ENCODE measurements around the gene SLC1A2. TPM values are rescaled to one million over a fixed set of nuclear protein-coding genes. Genes with fewer than 3 reads are reported as not detected.

Gene SLC1A2
- total RNA-seq, 4 donors from 2014 or later = 0.17 to 0.69 (median 0.37) TPM

DNA sequence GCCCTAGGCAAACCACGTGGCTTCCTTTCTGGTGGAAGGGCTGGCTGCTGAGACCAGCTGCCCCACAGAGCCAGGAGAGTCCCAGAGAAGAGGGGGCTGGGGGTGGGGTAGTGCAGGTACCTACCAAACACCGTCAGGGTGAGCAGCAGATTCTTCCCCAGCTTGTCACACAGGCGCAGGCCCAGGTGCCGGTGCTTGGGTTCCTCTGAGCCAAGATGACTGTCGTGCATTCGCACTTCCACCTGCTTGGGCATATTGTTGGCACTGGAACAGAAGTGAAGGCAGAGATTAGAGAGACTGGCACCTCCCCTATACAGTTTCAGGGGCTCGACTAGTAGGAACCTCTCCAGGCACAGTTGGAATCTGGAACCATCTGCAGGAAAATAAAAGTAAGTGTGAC is 102.1 kb downstream of the SLC1A2 start:
- Histone ChIP-seq H3K4me3 (no peak overlapping the region), H3K36me3 (no peaks in the 10 kb centered on the region), H3K27ac (replicated peaks in 1 of 4) (no peak overlapping the region), H3K9me3 (no peaks in the 10 kb centered on the region), H3K27me3 (no peaks in the 10 kb centered on the region), H3K4me1 (peaks cover 0 to 13% (median 11%) of the 10 kb centered on the region in 4 donors)
- DNase-seq (ENCODE audit: extremely low spot score) = no peak
- 85% methylated on average over 7 of the region's 7 CpGs for WGBS
- intact Hi-C loops (cut with DNase I) = no loop called here
- TF ChIP-seq CTCF (IDR thresholded peaks at IDR 0.05) (no peak), EP300 (IDR thresholded peaks at IDR 0.05) (no peak), POLR2A (IDR thresholded peaks at IDR 0.05; ENCODE audit: low read depth) (no peak), POLR2AphosphoS5 (IDR thresholded peaks at IDR 0.05) (no peak)

DNA sequence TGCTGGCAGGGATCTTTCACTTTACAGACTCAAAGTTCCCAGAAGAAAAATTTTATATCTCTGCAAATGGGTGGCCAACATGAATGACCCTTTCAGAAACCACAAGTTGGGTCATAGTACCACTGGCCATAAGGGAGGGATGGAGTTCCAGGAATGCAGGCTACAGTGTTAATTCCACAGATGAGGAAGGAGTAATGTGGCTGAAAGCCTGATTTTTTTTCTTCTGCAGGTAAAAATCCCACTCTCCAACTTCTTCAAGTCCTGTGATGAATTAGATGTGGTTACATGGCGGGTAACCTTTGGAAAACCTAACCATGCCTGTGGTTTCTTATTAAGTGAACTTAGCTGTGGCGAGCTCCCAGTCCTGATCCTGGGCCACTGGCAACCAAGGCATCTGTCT is 103.2 kb downstream of the SLC1A2 start:
- no peak for DNase-seq (ENCODE audit: extremely low spot score)
- 95% methylated on average over 2 of the region's 2 CpGs for WGBS
- intact Hi-C loops (cut with DNase I) = no loop called here
- Histone ChIP-seq H3K9me3 (no peaks in the 10 kb centered on the region), H3K27me3 (no peaks in the 10 kb centered on the region), H3K27ac (replicated peaks in 1 of 4) (no peak overlapping the region), H3K36me3 (no peaks in the 10 kb centered on the region), H3K4me3 (no peak overlapping the region), H3K4me1 (peaks cover 0 to 13% (median 8%) of the 10 kb centered on the region in 4 donors)
- TF ChIP-seq EP300 (IDR thresholded peaks at IDR 0.05) = no peak
- no peak for TF ChIP-seq POLR2AphosphoS5 (IDR thresholded peaks at IDR 0.05)
- TF ChIP-seq POLR2A (IDR thresholded peaks at IDR 0.05; ENCODE audit: low read depth) = no peak
- no peak for TF ChIP-seq CTCF (IDR thresholded peaks at IDR 0.05)

- no peak for DNase-seq (ENCODE audit: extremely low spot score)
- intact Hi-C loops (cut with DNase I) = no loop called here
- WGBS = 92% methylated on average over 1 of the region's 1 CpG
- Histone ChIP-seq H3K36me3 (no peaks in the 10 kb centered on the region), H3K4me1 (peaks cover 0 to 3% (median 1%) of the 10 kb centered on the region in 4 donors), H3K27ac (replicated peaks in 1 of 4) (no peak overlapping the region), H3K9me3 (no peaks in the 10 kb centered on the region), H3K27me3 (no peaks in the 10 kb centered on the region), H3K4me3 (no peak overlapping the region)
- TF ChIP-seq POLR2A (IDR thresholded peaks at IDR 0.05; ENCODE audit: low read depth) (no peak), CTCF (IDR thresholded peaks at IDR 0.05) (no peak), EP300 (IDR thresholded peaks at IDR 0.05) (no peak), POLR2AphosphoS5 (IDR thresholded peaks at IDR 0.05) (no peak)
Measured at GRCh38 chr11:35313760-35314153, 105.6 kb downstream of the SLC1A2 start.

- Histone ChIP-seq H3K27me3 (no peaks in the 10 kb centered on the region), H3K36me3 (no peaks in the 10 kb centered on the region), H3K9me3 (no peaks in the 10 kb centered on the region), H3K4me3 (no peak overlapping the region), H3K27ac (replicated peaks in 1 of 4) (no peak overlapping the region), H3K4me1 (peaks cover 0 to 2% (median 0%) of the 10 kb centered on the region in 4 donors)
- 74% methylated on average over 7 of the region's 7 CpGs for WGBS
- TF ChIP-seq CTCF (IDR thresholded peaks at IDR 0.05) = no peak
- TF ChIP-seq POLR2AphosphoS5 (IDR thresholded peaks at IDR 0.05) = no peak
- no peak for TF ChIP-seq POLR2A (IDR thresholded peaks at IDR 0.05; ENCODE audit: low read depth)
- TF ChIP-seq EP300 (IDR thresholded peaks at IDR 0.05) = no peak
- DNase-seq (ENCODE audit: extremely low spot score) = no peak
- intact Hi-C loops (cut with DNase I) = no loop called here
Measured at GRCh38 chr11:35313066-35313759, 106.1 kb downstream of the SLC1A2 start.

DNA sequence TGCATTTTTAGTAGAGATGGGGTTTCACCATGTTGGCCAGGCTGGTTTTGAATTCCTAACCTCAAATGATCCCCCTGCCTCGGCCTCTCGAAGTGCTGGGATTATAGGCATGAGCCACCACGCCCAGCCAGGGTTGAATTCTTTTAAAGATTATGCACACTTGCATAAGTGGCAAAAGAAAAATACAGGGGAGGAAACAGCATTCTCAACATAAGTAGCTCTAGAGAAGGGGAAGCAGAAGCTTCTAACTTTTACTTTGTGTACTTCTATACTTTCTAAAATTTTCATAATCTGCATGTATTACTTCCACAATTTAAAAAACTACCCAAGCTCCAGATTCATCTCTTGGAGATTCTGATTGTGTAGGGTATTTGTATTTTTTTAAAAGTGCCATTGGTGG is 108.0 kb downstream of the SLC1A2 start:
- Histone ChIP-seq H3K4me3 (no peak overlapping the region), H3K27me3 (no peaks in the 10 kb centered on the region), H3K4me1 (no peaks in the 10 kb centered on the region), H3K9me3 (no peaks in the 10 kb centered on the region), H3K36me3 (no peaks in the 10 kb centered on the region), H3K27ac (replicated peaks in 1 of 4) (no peak overlapping the region)
- TF ChIP-seq EP300 (IDR thresholded peaks at IDR 0.05) = no peak
- no peak for TF ChIP-seq POLR2AphosphoS5 (IDR thresholded peaks at IDR 0.05)
- TF ChIP-seq POLR2A (IDR thresholded peaks at IDR 0.05; ENCODE audit: low read depth) = no peak
- TF ChIP-seq CTCF (IDR thresholded peaks at IDR 0.05) = no peak
- no peak for DNase-seq (ENCODE audit: extremely low spot score)
- WGBS = 81% methylated on average over 3 of the region's 3 CpGs
- intact Hi-C loops (cut with DNase I) = no loop called here
